Naive thymus-derived CD4-positive, alpha-beta T cell (primary cell): ENCODE measurements around the gene HMCN1. TPM values are rescaled to one million over a fixed set of nuclear protein-coding genes. Genes with fewer than 3 reads are reported as not detected.

Experiments used
- ATAC-seq: fragments of 150-1000 bp; cut with Tn5 transposase; 2 replicates; pipeline ENCODE4 v1.10.0; 2021; ENCODE audit warnings: mild to moderate bottlenecking, moderate library complexity
- CTCF ChIA-PET: fragments of 350-600 bp; sonication (Branson Sonifier 250); formaldehyde crosslinking; loops from one replicate; lab custom pipeline; 2021; ENCODE audit warnings: antibody characterized with exemption; lab: Charles Lee
- POLR2A ChIA-PET: fragments of 350-600 bp; sonication (Branson Sonifier 250); formaldehyde crosslinking; loops from one replicate; lab custom pipeline; 2021; ENCODE audit warnings: antibody characterized with exemption, inconsistent platforms; lab: Charles Lee
- DNase-seq, 9 donors: peaks; one replicate each; pipeline versions ENCODE4 v3.0.0 to v3.0.0-alpha.2; 2020 to 2022; ENCODE audit warnings: mixed read lengths in 1 of 9
- H3K27ac ChIP-seq: one replicate; pipeline ENCODE4 v1.7.0; 2013; ENCODE audit warnings: mild to moderate bottlenecking, low read depth, low read length, moderate library complexity
- H3K27me3 ChIP-seq, 2 donors: one replicate each; pipeline ENCODE4 v1.7.0; 2013; ENCODE audit warnings: low read length in 2 of 2, mild to moderate bottlenecking in 2 of 2, moderate library complexity in 2 of 2; ENCODE audit not compliant: control insufficient read depth in 2 of 2, insufficient read depth in 2 of 2
- H3K36me3 ChIP-seq, 3 experiments: 1 replicate in 2 of 3; 2 replicates in 1 of 3; pipeline ENCODE4 v1.7.0; 2013; ENCODE audit warnings: low read length in 3 of 3, mild to moderate bottlenecking in 3 of 3, moderate library complexity in 1 of 3; ENCODE audit not compliant: insufficient read depth in 3 of 3, control insufficient read depth in 2 of 3
- H3K4me1 ChIP-seq, 2 donors: one replicate each; pipeline ENCODE4 v1.7.0; 2013; ENCODE audit warnings: low read length in 2 of 2, mild to moderate bottlenecking in 2 of 2, moderate library complexity in 1 of 2; ENCODE audit not compliant: control insufficient read depth in 2 of 2, insufficient read depth in 2 of 2
- H3K4me3 ChIP-seq: 2 replicates; pipeline ENCODE4 v1.7.0; 2013; ENCODE audit warnings: mild to moderate bottlenecking, low read length
- H3K9me3 ChIP-seq, 3 experiments: 1 replicate in 2 of 3; 2 replicates in 1 of 3; pipeline ENCODE4 v1.7.0; 2013; ENCODE audit warnings: low read length in 3 of 3; ENCODE audit not compliant: control insufficient read depth in 2 of 3
- H3K27ac Mint-ChIP-seq, 9 donors: one replicate each; pipeline ENCODE4 v1.8.0; 2020 to 2022; ENCODE audit warnings: mixed read lengths in 9 of 9, mild to moderate bottlenecking in 8 of 9, moderate library complexity in 5 of 9, inconsistent platforms in 2 of 9
- H3K27me3 Mint-ChIP-seq, 5 donors: one replicate each; pipeline ENCODE4 v1.8.0; 2021 to 2022; ENCODE audit warnings: mixed read lengths in 5 of 5, mild to moderate bottlenecking in 1 of 5
- H3K36me3 Mint-ChIP-seq, 5 donors: one replicate each; pipeline ENCODE4 v1.8.0; 2020 to 2022; ENCODE audit warnings: mixed read lengths in 5 of 5, mild to moderate bottlenecking in 3 of 5, inconsistent platforms in 1 of 5
- H3K4me1 Mint-ChIP-seq, 7 donors: one replicate each; pipeline ENCODE4 v1.8.0; 2020 to 2022; ENCODE audit warnings: mixed read lengths in 7 of 7, mild to moderate bottlenecking in 3 of 7, inconsistent platforms in 1 of 7
- H3K4me3 Mint-ChIP-seq, 10 donors: one replicate each; pipeline ENCODE4 v1.8.0; 2020 to 2022; ENCODE audit warnings: mild to moderate bottlenecking in 10 of 10, mixed read lengths in 10 of 10, moderate library complexity in 6 of 10, inconsistent platforms in 2 of 10
- H3K9me3 Mint-ChIP-seq, 11 donors: one replicate each; pipeline ENCODE4 v1.8.0; 2020 to 2022; ENCODE audit warnings: mixed read lengths in 11 of 11, mild to moderate bottlenecking in 4 of 11, inconsistent platforms in 1 of 11, moderate library complexity in 1 of 11
- intact Hi-C, 2 donors: fragments of 100-400 bp; cut with micrococcal nuclease; formaldehyde crosslinking; loops; one replicate each; pipeline ENCODE4 v1.15.1; 2023
- polyA plus RNA-seq, 2 donors: library from polyadenylated mRNA; unstranded; fragments of 300-500 nt; fragmentation: Illumina TruSeq; gene quantifications; one replicate each; pipeline ENCODE4 v1.2.3, GENCODE V29; 2021
- total RNA-seq, 6 experiments: library from RNA in 5 of 6; stranded (reverse) in 5 of 6; gene quantifications; 1 replicate in 5 of 6; 2 replicates in 1 of 6; pipeline ENCODE4 v1.2.3 and lab custom pipeline; 2021 to 2026

The HMCN1 gene
- total and polyA plus RNA-seq, 7 experiments from 2014 or later, result under 0.01 to 0.19 (median 0.16) TPM; not detected in 3

DNA sequence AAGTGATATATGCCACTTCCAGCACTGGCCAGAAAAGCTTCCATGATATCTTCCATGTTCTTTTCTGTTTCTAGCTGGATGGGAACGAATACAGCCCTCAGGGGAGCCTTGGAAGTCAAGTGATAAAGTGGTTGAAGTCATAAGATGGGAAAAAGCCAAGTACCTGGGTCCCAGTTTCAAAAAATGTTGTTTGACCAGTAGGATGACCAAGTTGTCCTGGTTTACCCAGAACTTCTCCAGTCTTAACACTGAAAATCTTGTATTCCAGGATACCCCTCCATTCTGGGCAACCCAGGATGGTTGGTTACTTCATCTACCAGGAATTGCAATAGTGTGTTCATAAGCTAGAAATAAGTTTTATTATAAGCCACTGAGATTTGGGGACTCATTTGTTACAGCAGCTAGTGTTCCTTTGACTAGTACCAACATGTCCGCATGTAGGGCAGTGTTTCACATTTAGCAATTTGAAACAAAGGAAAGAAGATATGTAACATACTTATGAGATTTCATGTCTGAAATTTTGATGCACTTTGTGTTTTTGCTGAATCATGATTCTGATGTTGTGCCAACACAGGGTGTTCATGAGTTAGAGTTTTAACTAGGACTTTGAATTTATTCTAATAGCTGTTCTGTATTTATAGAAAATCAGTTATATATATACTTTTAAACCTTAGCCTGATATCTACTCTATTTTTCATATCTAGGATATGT, 500.9 kb downstream of the HMCN1 start:
- ChIA-PET CTCF (no interaction called here), POLR2A (interaction anchor here (0.6 kb wide), 1 partner anchor 542 kb away, joined by 4 read pairs; no protein-coding TSS in a partner anchor)
- Mint-ChIP-seq H3K27me3 (peaks cover 4 to 15% (median 4%) of the 10 kb centered on the region in 5 donors), H3K9me3 (no peaks in the 10 kb centered on the region), H3K27ac (no peak overlapping the region), H3K4me1 (peaks cover 0 to 3% (median 0%) of the 10 kb centered on the region in 7 donors), H3K36me3 (peaks cover 0 to 4% (median 0%) of the 10 kb centered on the region in 5 donors), H3K4me3 (no peak overlapping the region)
- intact Hi-C loops, result no loop called here
- ATAC-seq, result no peak
- Histone ChIP-seq H3K4me3 (no peak overlapping the region), H3K4me1 (no peaks in the 10 kb centered on the region), H3K36me3 (no peaks in the 10 kb centered on the region), H3K27me3 (no peaks in the 10 kb centered on the region), H3K27ac (no peak overlapping the region), H3K9me3 (no peaks in the 10 kb centered on the region)
- no peak for DNase-seq

GRCh38 chr1:186235696-186236095, 501.5 kb downstream of the HMCN1 start:
- peaks cover 0 to 4% (median 0%) of the 10 kb centered on the region in 5 donors for H3K36me3 Mint-ChIP-seq
- ATAC-seq, result no peak
- H3K27me3 Mint-ChIP-seq, result peaks cover 0 to 15% (median 4%) of the 10 kb centered on the region in 5 donors
- Histone ChIP-seq H3K27ac (no peak overlapping the region), H3K4me1 (no peaks in the 10 kb centered on the region), H3K36me3 (no peaks in the 10 kb centered on the region), H3K4me3 (no peak overlapping the region), H3K27me3 (no peaks in the 10 kb centered on the region), H3K9me3 (no peaks in the 10 kb centered on the region)
- intact Hi-C loops, result no loop called here
- POLR2A ChIA-PET, result interaction anchor here (0.6 kb wide), 1 partner anchor 542 kb away, joined by 4 read pairs; no protein-coding TSS in a partner anchor
- H3K9me3 Mint-ChIP-seq, result no peaks in the 10 kb centered on the region
- H3K4me3 Mint-ChIP-seq, result no peak overlapping the region
- H3K4me1 Mint-ChIP-seq, result peaks cover 0 to 3% (median 0%) of the 10 kb centered on the region in 7 donors
- no peak for DNase-seq
- H3K27ac Mint-ChIP-seq, result no peak overlapping the region
- CTCF ChIA-PET, result no interaction called here

- Histone ChIP-seq H3K9me3 (no peaks in the 10 kb centered on the region), H3K36me3 (no peaks in the 10 kb centered on the region), H3K4me3 (no peak overlapping the region), H3K27me3 (peaks cover 0 to 2% of the 10 kb centered on the region in 2 donors), H3K27ac (no peak overlapping the region), H3K4me1 (no peaks in the 10 kb centered on the region)
- no peak overlapping the region for H3K4me3 Mint-ChIP-seq
- H3K9me3 Mint-ChIP-seq, result no peaks in the 10 kb centered on the region
- H3K27ac Mint-ChIP-seq, result no peak overlapping the region
- no peak for DNase-seq
- H3K4me1 Mint-ChIP-seq, result peaks cover 0 to 3% (median 0%) of the 10 kb centered on the region in 7 donors
- ChIA-PET CTCF (no interaction called here), POLR2A (no interaction called here)
- intact Hi-C loops, result no loop called here
- peaks cover 4 to 15% (median 5%) of the 10 kb centered on the region in 5 donors for H3K27me3 Mint-ChIP-seq
- peaks cover 0 to 4% (median 0%) of the 10 kb centered on the region in 5 donors for H3K36me3 Mint-ChIP-seq
- no peak for ATAC-seq
Measured at GRCh38 chr1:186236921-186237320, 502.7 kb downstream of the HMCN1 start.

- no peaks in the 10 kb centered on the region for H3K9me3 Mint-ChIP-seq
- CTCF ChIA-PET, result no interaction called here
- no peak for DNase-seq
- H3K27me3 ChIP-seq, result peaks cover 0 to 2% of the 10 kb centered on the region in 2 donors
- intact Hi-C loops, result no loop called here
- H3K27me3 Mint-ChIP-seq, result peaks cover 4 to 15% (median 5%) of the 10 kb centered on the region in 5 donors
- peaks cover 0 to 3% (median 0%) of the 10 kb centered on the region in 7 donors for H3K4me1 Mint-ChIP-seq
- no peaks in the 10 kb centered on the region for H3K36me3 ChIP-seq
- no peak overlapping the region for H3K27ac ChIP-seq
- H3K4me3 ChIP-seq, result no peak overlapping the region
- H3K4me3 Mint-ChIP-seq, result no peak overlapping the region
- POLR2A ChIA-PET, result no interaction called here
- H3K4me1 ChIP-seq, result no peaks in the 10 kb centered on the region
- ATAC-seq, result no peak
- no peak overlapping the region for H3K27ac Mint-ChIP-seq
- H3K9me3 ChIP-seq, result no peaks in the 10 kb centered on the region
- no peaks in the 10 kb centered on the region for H3K36me3 Mint-ChIP-seq
Measured at GRCh38 chr1:186239171-186239570, 505.0 kb downstream of the HMCN1 start.

DNA sequence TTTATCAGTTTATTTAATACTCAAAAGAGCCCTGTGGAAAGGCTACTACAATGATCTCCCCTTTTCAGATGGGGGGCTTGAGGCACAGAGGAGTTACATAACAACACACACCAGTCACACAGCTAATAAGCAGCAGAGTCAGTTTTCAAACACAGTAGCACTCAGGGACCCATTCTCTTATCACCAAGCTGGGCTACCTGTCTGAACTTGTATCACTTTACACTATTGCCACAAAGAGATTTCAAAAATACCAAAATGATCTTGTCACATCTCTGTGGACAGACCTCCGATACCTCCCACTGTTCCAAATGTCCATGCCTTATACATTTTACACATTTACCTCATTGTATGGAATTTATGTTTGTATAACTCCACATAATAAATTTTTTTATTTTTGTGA, 506.2 kb downstream of the HMCN1 start:
- H3K9me3 Mint-ChIP-seq, result no peaks in the 10 kb centered on the region
- Histone ChIP-seq H3K4me3 (no peak overlapping the region), H3K27me3 (peaks cover 0 to 2% of the 10 kb centered on the region in 2 donors), H3K4me1 (no peaks in the 10 kb centered on the region), H3K36me3 (no peaks in the 10 kb centered on the region), H3K9me3 (no peaks in the 10 kb centered on the region), H3K27ac (no peak overlapping the region)
- intact Hi-C loops, result no loop called here
- H3K27ac Mint-ChIP-seq, result no peak overlapping the region
- no peak for DNase-seq
- ChIA-PET CTCF (no interaction called here), POLR2A (no interaction called here)
- no peaks in the 10 kb centered on the region for H3K36me3 Mint-ChIP-seq
- no peak overlapping the region for H3K4me3 Mint-ChIP-seq
- peaks cover 4 to 15% (median 5%) of the 10 kb centered on the region in 5 donors for H3K27me3 Mint-ChIP-seq
- peaks cover 0 to 3% (median 0%) of the 10 kb centered on the region in 7 donors for H3K4me1 Mint-ChIP-seq
- no peak for ATAC-seq
